OCI-M1 (cell line): ENCODE data around the gene SLC24A5.

ENCODE experiments used
- DNase-seq: peaks from one replicate; lab custom pipeline; 2025; lab: John Stamatoyannopoulos, UW

SLC24A5 gene

GRCh38 chr15:48190932-48191573 is 70.3 kb downstream of the SLC24A5 start:
- DNase-seq: peak; percentile 56

DNA sequence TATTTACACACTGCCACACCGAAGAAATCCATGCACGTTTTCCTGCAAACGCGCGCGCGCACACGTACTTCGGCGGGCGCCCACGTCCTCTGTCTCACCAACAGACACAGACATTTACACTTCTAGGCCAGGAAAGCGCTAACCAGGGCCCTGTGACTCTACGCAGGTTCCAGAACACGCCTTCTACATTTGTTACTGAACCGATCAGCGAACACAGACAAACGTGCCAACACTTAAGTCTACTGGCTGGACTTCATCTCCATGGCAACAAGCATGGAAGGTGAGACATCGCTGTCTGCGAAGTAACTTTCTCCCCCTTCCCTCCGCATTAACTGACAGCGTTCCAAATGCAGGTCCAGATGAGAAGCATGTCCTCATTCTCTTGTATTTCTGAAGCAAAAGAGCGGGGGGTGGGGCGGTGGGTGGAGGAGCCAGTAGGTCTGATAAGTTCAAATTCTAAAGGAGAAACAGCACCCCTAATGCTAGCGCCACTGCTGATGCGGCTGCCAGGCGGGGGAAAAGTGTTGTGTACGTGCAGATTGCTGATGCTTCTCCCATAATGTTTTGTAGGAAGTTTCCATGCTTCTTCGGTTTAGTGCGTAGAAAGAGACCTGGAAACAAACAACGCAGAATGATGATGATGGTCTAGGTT is 70.9 kb downstream of the SLC24A5 start, which contains the start of gene CTXN2:
Gene CTXN2, plus strand, starts transcription at position 92 of the 652 bp plus-strand sequence. CDS start 9,636 bp downstream, outside the sequence.
- DNase-seq: no peak
